ENCODE data around the gene CLECL1. TPM values are rescaled to one million over a fixed set of nuclear protein-coding genes. Genes with fewer than 3 reads are reported as not detected.

Gene CLECL1
- total and polyA plus RNA-seq, 10 donors, result 6.3 to 103 (median 14.5) TPM

- TF ChIP-seq POLR2A (IDR thresholded peaks at IDR 0.05), result no peak
- TF ChIP-seq POLR2AphosphoS5 (IDR thresholded peaks at IDR 0.05), result no peak
- TF ChIP-seq CTCF (IDR thresholded peaks at IDR 0.05 in 8 of 11, conservative IDR thresholded peaks at IDR 0.05 in 3 of 11), result no peak
- Histone ChIP-seq H3K4me3 (no peak overlapping the region), H3K36me3 (no peaks in the 10 kb centered on the region), H3K4me1 (peaks cover 8 to 73% (median 35%) of the 10 kb centered on the region in 6 donors), H3K27me3 (replicated peaks in 1 of 7) (no peaks in the 10 kb centered on the region), H3K27ac (peak overlapping the region in 6 of 8 donors; percentile 67 to 91 (median 80)), H3K9me3 (peaks cover 0 to 4% (median 0%) of the 10 kb centered on the region in 8 donors)
- intact Hi-C loops (cut with DNase I; ENCODE audit: low total_unique reads), result loop anchor here (2.0 to 10.0 kb wide), 2 partner anchors 74 to 374 kb away; no protein-coding TSS in a partner anchor
- no peak for DNase-seq
- WGBS, 5 donors, result 64 to 70% (median 66%) methylated on average over 3 of the region's 3 CpGs
These were observed 24.0 kb downstream of the CLECL1 start for GRCh38 chr12:9708853-9709252.

- 46 to 66% (median 56%) methylated on average over 12 of the region's 12 CpGs for WGBS, 5 donors
- TF ChIP-seq POLR2A (IDR thresholded peaks at IDR 0.05) (no peak), CTCF (IDR thresholded peaks at IDR 0.05 in 8 of 11, conservative IDR thresholded peaks at IDR 0.05 in 3 of 11) (peak; percentile 77 to 90 (median 87)), POLR2AphosphoS5 (IDR thresholded peaks at IDR 0.05) (no peak)
- Histone ChIP-seq H3K9me3 (peaks cover 0 to 4% (median 0%) of the 10 kb centered on the region in 8 donors), H3K27me3 (replicated peaks in 1 of 7) (no peaks in the 10 kb centered on the region), H3K4me3 (peak overlapping the region in 1 of 8 donors; percentile 32), H3K27ac (peak overlapping the region; percentile 63 to 91 (median 78)), H3K36me3 (no peaks in the 10 kb centered on the region), H3K4me1 (peaks cover 8 to 80% (median 37%) of the 10 kb centered on the region in 6 donors)
- intact Hi-C loops (cut with DNase I; ENCODE audit: low total_unique reads), result loop anchor here (2.0 to 10.0 kb wide), 2 partner anchors 73 to 373 kb away; no protein-coding TSS in a partner anchor
- peak; percentile 80 for DNase-seq
These were observed 24.8 kb downstream of the CLECL1 start for GRCh38 chr12:9707864-9708808.

GRCh38 chr12:9707356-9707755 lies 25.5 kb downstream of the CLECL1 start:
- H3K9me3 ChIP-seq, result peaks cover 0 to 4% (median 0%) of the 10 kb centered on the region in 8 donors
- TF ChIP-seq CTCF (IDR thresholded peaks at IDR 0.05 in 8 of 11, conservative IDR thresholded peaks at IDR 0.05 in 3 of 11), result no peak
- TF ChIP-seq POLR2AphosphoS5 (IDR thresholded peaks at IDR 0.05), result peak in 1 of 3 donors; percentile 37
- TF ChIP-seq POLR2A (IDR thresholded peaks at IDR 0.05), result no peak
- intact Hi-C loops (cut with DNase I; ENCODE audit: low total_unique reads), result loop anchor here (10.0 kb wide), 1 partner anchor 373 kb away; no protein-coding TSS in a partner anchor
- no peaks in the 10 kb centered on the region for H3K36me3 ChIP-seq
- H3K27me3 ChIP-seq (replicated peaks in 1 of 7), result no peaks in the 10 kb centered on the region
- H3K27ac ChIP-seq, result peak overlapping the region; percentile 63 to 91 (median 78)
- peaks cover 10 to 82% (median 42%) of the 10 kb centered on the region in 6 donors for H3K4me1 ChIP-seq
- peak overlapping the region in 1 of 8 donors; percentile 3 for H3K4me3 ChIP-seq
- DNase-seq, result no peak
